H1 (cell line): Measurements from ENCODE around the gene TLL2. TPM values are rescaled to one million over a fixed set of nuclear protein-coding genes. Genes with fewer than 3 reads are reported as not detected.

Experiments used
- CTBP2 ChIP-seq: IDR thresholded peaks from 2 replicates; pipeline ENCODE4 v1.7.0; 2011; ENCODE audit warnings: borderline replicate concordance, mild to moderate bottlenecking, moderate library complexity, mixed read lengths, low read length; ENCODE audit not compliant: insufficient read depth, insufficient read length
- EP300 ChIP-seq, 2 experiments: IDR thresholded peaks; 1 replicate in 1 of 2; 2 replicates in 1 of 2; pipeline ENCODE4 v1.6.1; 2011 to 2012; ENCODE audit warnings: low read depth in 2 of 2, low read length in 2 of 2, mild to moderate bottlenecking in 2 of 2, borderline replicate concordance in 1 of 2, inconsistent platforms in 1 of 2, moderate library complexity in 1 of 2
- NRF1 ChIP-seq: IDR thresholded peaks from 2 replicates; pipeline ENCODE4 v1.6.1; 2011; ENCODE audit warnings: mild to moderate bottlenecking, low read depth, low read length, improper control_type of control experiment
- SP1 ChIP-seq: IDR thresholded peaks from 2 replicates; pipeline ENCODE4 v1.6.1; 2011; ENCODE audit warnings: low read depth, low read length
- polyA plus RNA-seq, 7 experiments: library from polyadenylated mRNA; depleted of rRNA in 3 of 7; stranded (reverse) in 5 of 7; unstranded in 2 of 7; fragments of >200 nt in 5 of 7; fragments of 200-250 nt in 2 of 7; gene quantifications; 1 replicate in 5 of 7; 2 replicates in 1 of 7; 4 replicates in 1 of 7; pipeline versions ENCODE4 v1.2.1 to v1.2.3, GENCODE V29; 2011 to 2013; ENCODE audit warnings: missing spikeins in 2 of 7, mixed read lengths in 2 of 7
- total RNA-seq: library from RNA; stranded (reverse); fragmentation: NEBNext Ultra II Directional; extraction: Animal tissue kit (Norgen Biotek cat#: 25700); gene quantifications from 2 replicates; pipeline ENCODE4 v1.2.1, GENCODE V29; 2021

The TLL2 gene
- total and polyA plus RNA-seq, 2 of the 8 experiments (the other 6 are each of a cell fraction or from before 2014, with no cell fraction given), result 2.4 to 3.2 TPM

GRCh38 chr10:96410296-96410695, 103.4 kb downstream of the TLL2 start (continued):
- no peak for TF ChIP-seq SP1
- no peak for TF ChIP-seq EP300 (IDR thresholded peaks at IDR 0.05; ENCODE audit: borderline replicate concordance in 1 of 2, low read depth in 2 of 2, low read length in 2 of 2)
- TF ChIP-seq NRF1, result no peak
- TF ChIP-seq CTBP2, result no peak
- TF ChIP-seq, all 59 proteins: peak for 0
